GM18951 (cell line): ENCODE measurements around the gene NPM1.
"Not testable (repeated sequence)": the region's sequence is repeated elsewhere in the genome, so short reads cannot be mapped to it uniquely, and the experiment has no call there.

Experiments
- POLR2A ChIP-seq: IDR thresholded peaks from 4 replicates; pipeline ENCODE4 v1.6.1; 2011; ENCODE audit warnings: mild to moderate bottlenecking; ENCODE audit not compliant: insufficient read length, insufficient read depth; ENCODE audit errors: extremely low read depth
- in situ Hi-C: fragments of 300-500 bp; cut with MboI; formaldehyde crosslinking; loops from one replicate; pipeline ENCODE4 v1.12.0; 2022; ENCODE audit warnings: low sequenced_read_pairs, mixed read lengths, inconsistent platforms; ENCODE audit not compliant: unreplicated experiment

The NPM1 gene, protein sequence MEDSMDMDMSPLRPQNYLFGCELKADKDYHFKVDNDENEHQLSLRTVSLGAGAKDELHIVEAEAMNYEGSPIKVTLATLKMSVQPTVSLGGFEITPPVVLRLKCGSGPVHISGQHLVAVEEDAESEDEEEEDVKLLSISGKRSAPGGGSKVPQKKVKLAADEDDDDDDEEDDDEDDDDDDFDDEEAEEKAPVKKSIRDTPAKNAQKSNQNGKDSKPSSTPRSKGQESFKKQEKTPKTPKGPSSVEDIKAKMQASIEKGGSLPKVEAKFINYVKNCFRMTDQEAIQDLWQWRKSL

GRCh38 chr5:171387345-171387969 lies at the start of gene NPM1:
TSS of gene NPM1 (plus strand) at chr5:171387849. CDS start at chr5:171387949, 100 bp downstream.
- TF ChIP-seq POLR2A: peak; percentile 98
- in situ Hi-C loops: no loop called here

GRCh38 chr5:171340042-171340441 lies 47.6 kb upstream of the NPM1 start:
- in situ Hi-C loops: no loop called here

DNA sequence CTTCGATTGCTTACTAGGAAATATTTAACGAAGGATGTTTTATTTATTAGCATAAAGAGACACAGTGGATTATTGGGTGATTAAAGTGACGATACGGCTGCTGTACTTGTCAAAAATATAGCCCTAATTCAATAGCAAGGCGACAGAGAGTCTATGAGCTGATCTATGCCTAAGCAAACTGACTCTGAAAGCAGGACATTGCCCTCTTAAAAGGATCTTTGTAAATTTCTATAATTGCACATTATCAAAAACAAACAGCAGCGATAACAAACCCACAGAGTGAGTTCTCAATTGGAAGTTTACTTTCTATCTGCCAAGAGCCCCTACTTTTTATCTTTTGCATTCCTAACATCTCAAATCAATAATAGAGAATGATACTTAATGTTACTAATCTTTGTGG lies 47.2 kb upstream of the NPM1 start:
- in situ Hi-C loops: no loop called here
- TF ChIP-seq POLR2A: no peak

More at GRCh38 chr5:171340042-171340441, 47.6 kb upstream of the NPM1 start:
- TF ChIP-seq POLR2A: no peak

DNA sequence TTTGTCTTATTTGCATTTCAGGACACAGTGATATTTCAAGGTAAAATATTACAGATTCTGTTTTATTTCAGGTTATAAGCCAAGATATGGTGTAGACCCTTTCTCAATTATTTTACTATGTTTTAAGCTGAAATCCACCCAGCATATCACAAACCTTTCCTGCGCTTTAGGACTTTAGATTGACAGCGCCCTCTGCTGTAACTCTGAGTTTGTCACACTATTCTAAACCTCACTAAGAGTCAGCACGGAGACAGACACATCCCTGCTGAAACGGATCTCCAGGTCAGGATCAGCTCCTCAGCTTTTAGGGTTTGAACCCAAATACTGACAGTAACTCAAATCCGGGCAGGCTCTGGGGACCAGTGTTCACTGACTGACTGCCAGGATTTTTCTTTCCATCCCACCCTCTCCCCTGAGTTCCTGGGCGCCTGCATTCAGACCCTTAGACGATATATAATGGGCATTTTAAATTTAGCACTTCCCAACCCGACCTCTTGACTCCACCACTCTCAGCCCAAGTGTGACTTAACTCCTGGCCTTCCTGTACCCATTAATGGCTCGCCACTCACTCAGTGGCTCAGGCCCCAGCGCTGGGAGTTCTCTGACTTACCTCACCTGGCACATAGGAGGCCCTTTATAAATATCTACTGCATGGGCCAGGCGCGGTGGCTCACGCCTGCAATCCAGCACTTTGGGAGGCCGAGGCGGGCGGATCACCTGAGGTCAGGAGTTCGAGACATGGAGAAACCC lies 45.1 kb upstream of the NPM1 start:
- no peak for TF ChIP-seq POLR2A
- in situ Hi-C loops: no loop called here

DNA sequence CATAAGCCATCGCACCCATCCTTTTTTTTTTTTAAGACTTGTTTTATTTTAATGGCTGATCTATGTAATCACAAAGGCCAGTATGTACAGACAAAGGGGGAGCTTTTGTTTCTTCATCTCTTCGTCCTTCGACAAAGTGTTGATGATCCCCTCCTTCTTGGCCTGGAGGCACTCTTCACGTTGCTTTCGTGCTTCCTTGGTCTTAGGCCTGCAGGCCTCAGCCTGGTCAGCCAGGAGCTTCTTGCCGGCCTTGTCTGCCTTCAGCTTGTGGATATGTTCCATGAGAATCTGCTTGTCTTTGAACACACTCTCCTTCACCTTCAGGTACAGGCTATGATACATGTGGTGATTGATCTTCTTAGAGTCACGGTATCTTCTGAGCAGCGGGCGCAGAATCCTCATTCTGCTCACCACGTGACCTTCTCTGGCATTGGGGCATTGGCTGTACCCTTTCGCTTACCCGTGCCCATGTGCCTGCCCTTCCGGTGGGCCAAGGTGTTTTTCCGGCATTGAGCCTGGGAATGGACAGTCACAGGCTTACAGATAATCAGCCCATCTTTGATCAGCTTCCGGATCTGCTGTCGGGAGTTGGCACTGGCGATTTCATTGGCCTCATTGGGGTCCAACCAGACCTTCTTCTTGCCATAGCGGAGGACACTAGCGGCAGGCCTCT lies 42.6 kb upstream of the NPM1 start:
- in situ Hi-C loops: no loop called here
- no peak for TF ChIP-seq POLR2A

- TF ChIP-seq POLR2A: no peak
- in situ Hi-C loops: no loop called here
Observed at GRCh38 chr5:171351536-171352073, 36.0 kb upstream of the NPM1 start.

DNA sequence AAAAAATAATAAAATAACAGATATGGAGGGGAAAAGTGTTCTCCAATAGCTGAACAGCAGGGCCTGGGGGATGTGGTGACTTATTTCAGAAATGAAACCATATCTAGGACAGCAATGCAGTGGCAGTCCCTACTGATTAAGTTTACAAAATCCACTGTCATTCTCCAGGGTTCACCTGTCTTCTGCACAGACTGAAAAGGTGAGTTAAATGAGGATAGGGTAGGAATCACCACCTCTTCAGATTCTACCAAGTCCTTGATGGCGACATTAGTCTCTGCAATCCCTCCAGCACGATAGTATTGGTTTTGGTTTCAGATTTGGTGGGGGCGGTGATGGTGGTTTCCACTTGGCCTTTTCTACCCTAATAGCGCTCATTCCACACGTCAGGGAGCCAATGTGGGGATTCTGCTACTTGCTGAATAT lies 32.3 kb upstream of the NPM1 start:
- in situ Hi-C loops: no loop called here
- TF ChIP-seq POLR2A: no peak

DNA sequence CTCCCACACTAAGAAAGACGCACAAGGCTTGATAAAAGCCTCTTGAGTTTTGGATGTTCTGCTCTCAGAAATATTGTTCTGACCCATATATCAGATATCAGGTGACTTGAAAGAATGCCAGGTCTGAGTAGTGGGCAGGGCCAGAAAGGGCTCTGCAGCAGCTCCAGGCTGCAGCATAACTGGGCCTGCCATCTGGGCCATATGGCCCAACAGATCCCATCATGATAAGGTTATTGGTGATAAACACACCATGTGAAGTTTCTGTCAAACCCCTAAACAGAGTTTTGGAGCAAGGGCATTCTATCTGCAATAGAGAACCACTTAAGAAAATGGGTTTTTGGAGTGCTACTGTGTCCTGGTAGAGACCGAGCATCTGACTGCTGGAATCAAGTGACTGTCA lies 29.8 kb upstream of the NPM1 start:
- TF ChIP-seq POLR2A: no peak
- in situ Hi-C loops: no loop called here

DNA sequence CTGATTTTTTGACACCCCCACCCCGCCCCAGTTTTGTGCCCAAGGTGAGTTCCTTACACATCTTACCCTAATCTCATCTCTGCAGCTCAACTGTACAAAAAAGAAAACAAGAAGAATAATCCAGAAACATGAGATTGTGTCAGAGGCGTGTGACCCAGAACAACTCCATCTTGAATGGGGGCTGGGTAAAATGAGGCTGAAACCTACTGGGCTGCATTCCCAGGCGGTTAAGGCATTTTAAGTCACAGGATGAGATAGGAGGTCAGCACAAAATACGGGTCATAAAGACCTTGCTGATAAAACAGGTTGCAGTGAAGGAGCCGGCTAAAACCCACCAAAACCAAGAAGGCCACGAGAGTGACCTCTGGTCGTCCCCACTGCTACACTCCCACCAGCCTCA lies 26.5 kb upstream of the NPM1 start:
- in situ Hi-C loops: not testable (repeated sequence)

- in situ Hi-C loops: not testable (repeated sequence)
Observed at GRCh38 chr5:171363249-171363648, 24.4 kb upstream of the NPM1 start.

DNA sequence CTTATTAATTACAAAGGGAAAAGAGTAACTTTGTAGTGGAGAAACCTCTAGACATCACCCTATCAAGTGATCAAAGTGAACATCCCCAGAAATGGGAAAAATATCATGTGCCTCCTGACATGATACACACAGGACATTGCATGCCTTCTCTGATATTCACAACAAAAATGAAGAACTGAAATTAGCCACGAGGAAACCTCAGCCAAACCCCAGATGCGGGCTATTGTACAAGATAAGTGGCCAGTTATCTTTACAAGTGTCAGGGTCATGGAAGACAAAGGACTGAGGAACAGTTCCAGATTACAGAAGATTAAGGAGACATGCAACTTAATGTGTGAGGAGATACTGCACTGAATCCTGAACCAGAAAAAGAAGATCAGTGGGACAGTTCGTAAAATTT lies 23.8 kb upstream of the NPM1 start:
- TF ChIP-seq POLR2A: no peak
- in situ Hi-C loops: no loop called here

GRCh38 chr5:171365351-171365750 lies 22.3 kb upstream of the NPM1 start:
- TF ChIP-seq POLR2A: no peak
- in situ Hi-C loops: no loop called here

DNA sequence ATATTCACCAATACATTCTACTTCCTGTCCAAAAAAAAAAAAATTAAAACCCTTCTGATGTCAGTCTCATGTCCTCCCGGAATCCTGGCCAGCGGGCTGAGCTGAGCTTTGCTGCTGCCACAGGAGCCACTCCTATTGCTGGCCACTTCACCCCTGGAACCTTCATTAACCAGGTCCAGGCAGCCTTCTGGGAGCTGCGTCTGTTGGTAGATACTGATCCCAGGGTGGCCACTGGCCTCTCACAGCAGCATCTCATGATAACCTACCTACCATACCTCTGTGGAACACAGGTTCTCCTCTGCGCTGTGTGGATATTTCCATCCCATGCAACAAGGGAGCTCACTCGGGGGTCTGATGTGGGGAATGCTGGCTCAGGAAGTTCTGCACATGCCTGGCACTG lies 21.0 kb upstream of the NPM1 start:
- in situ Hi-C loops: no loop called here
- TF ChIP-seq POLR2A: no peak
